Stimulated activated CD4-positive, alpha-beta T cell treated with anti-CD3 and anti-CD28 coated beads, Interleukin-2, amount 100 ng/mL, for 48 hours (primary cell): ENCODE data around the gene HOXA6.

ENCODE experiments used
- DNase-seq, 2 donors: peaks; one replicate each; pipeline ENCODE4 v3.0.0-alpha.2; 2020

Gene HOXA6

DNA sequence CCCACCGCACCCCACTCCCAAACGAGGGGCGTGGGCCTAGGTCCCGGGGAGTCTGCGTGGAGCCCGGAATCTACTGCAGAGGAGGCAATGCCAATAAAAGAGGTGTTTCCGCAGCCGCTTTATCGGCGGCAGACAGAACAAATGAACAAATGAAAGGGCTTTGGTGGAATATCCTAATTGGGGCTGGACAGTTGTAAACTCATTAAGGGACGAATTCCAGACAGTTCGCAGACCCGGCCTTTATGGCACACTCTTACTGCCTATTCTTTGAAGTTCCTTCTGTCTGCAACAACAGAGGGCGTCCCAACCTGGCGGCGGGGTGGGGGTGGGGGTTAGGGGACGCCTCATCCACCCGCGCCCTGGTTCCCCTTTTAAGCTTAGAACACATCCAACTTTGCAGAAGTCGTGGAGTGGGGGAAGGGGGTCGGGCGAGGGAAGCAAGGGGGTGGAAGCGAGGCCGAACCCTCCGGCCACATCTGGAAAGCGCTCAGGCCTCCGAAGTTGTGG is 13.7 kb upstream of the HOXA6 start:
- no peak for DNase-seq

DNA sequence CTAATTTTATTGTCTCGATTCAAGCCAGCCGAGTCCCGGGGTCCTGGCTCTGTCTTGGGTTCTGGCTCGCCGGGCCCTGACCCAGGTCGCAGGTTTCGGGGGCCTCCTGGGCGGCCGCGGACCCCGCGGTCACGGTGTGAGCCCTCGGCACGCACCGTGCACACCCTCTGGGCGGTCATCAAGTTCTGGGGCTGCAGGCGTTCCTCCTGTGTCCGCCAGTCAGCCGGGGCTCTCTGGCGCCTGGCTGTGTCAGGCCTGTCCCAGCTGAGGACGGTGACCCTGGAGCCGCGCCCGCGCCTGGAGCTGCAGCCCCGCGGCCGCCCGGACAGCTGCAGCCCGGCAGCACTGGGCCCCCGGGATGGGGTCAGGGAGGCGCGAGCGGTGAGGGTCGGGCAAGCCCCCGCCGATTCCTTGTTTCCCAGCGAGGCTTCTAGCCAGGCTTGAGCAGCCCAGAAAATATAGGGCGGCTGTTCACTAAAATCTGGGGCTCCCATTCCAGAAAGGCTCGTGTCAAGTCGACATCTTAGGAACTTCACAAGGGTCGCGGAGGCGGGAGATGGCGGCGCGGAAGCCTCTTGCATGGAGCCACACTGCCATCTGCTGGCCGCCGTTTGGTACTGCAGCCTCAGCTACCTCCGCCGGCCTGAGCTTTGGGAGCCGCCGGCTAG is 13.1 kb upstream of the HOXA6 start:
- peak; percentile 86 to 88 for DNase-seq

GRCh38 chr7:27160145-27160545 is 12.6 kb upstream of the HOXA6 start:
- DNase-seq: no peak

DNA sequence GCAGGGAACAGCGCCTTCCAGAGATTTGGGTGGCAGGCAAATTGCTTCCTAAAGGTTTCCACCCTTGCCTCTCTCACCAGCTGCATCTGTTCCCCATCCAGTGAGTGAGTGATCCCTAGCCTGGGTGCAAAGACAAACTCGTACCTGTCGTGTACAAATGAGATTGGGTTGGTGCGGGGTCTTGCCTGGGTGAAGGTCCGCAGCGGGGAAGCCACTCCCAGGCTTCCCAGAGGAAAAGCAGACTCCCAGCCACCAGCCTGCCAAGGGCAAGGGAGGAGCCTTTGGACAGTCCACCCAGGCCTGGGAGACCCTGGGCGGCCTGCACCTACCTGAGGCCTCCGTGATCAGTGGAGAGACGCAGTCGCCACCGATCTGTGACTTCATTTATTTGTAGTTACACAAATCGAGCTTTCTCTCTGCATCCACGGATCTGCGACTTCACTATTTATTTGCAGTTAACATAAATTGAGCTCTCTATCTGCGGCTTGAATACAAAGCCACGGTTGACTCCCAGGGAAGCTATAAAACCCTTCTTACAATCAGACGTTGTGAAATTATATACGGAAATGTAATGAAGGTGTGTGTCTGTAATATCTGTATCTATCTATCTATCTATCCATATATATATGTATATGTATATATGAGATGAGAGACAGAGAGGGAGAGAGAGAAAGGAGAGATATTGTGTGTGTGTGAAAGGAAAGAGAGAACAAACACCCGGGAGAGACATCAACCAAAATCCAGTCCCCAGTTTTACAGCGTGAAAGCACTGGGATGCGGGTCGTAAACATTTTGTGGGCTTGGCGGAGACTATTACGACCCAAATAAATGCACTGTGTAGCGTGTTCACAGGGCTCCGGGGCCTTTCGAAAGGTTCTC is 11.9 kb upstream of the HOXA6 start:
- DNase-seq: no peak

DNA sequence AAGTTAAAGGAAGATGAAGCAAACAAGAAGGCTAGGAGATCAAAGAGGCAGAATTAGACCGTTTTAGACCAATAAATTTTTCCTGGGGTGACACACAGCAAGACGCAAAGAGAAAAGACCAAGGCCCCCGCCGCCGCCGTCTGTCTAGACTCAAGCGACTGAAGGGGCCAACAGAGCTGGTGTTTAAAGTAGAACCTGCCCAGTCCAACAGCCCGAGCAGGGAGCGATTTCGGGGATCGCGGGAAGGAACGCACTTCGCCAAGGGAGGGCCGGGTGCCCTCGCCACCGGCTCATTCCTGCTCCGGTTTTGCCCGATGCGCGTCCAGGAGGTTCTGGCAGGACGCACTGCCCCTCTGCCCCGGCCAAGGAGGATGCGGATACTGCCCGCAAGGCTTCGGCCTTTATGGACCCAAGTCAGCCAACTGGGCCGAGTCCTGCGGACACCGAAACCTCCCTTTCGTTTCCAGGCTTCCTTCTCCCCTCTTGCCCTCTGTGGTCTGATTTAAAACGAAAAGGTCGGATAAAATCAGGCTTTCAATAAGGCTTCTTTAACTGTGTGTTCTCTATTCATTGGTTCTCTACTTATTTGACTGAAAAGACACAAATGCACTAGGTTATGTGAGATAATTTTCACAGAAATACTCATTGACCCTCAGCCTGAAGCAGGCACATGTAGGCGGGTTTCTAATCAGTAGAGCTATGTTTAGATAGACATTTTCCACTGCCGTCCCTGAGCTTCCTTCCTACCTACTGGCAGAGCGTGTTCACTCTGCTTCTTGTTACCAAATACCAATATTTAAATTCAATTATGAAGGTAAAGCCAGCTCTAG is 11.1 kb upstream of the HOXA6 start:
- no peak for DNase-seq

DNA sequence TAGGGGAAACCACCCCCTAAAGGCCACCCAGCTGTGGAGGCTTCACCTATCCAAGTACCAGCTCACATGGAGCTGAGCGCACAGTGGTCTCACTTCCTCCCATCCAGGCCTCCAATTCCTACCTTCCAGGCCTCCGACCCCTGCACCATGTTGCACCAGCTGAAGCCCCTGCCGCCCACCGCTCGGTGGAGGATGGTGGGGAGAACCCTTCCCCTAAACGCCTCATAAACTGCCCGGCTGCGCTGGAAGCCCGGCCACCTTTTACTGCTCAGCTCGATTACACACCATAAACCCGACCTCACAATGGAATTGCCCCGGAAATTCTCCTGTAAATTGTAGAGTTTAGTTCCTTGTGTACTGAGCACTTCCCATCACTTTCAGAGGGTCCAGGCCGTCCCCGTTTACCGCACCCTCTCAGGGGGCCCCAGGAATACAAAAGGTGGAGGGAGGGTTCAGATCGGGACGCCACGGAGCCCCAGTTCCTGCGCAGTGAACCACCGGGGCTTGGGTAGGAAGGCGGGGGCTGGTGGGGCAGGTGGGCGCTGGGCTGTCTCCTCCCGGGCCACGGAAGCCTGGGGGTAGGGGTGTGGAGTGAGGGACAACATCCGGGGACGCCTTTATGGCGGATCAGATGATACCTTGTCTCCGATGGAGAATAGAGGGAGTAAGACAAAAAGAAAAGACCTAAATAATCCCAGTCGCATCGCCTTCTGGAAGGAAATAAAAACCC is 10.3 kb upstream of the HOXA6 start:
- DNase-seq: no peak

DNA sequence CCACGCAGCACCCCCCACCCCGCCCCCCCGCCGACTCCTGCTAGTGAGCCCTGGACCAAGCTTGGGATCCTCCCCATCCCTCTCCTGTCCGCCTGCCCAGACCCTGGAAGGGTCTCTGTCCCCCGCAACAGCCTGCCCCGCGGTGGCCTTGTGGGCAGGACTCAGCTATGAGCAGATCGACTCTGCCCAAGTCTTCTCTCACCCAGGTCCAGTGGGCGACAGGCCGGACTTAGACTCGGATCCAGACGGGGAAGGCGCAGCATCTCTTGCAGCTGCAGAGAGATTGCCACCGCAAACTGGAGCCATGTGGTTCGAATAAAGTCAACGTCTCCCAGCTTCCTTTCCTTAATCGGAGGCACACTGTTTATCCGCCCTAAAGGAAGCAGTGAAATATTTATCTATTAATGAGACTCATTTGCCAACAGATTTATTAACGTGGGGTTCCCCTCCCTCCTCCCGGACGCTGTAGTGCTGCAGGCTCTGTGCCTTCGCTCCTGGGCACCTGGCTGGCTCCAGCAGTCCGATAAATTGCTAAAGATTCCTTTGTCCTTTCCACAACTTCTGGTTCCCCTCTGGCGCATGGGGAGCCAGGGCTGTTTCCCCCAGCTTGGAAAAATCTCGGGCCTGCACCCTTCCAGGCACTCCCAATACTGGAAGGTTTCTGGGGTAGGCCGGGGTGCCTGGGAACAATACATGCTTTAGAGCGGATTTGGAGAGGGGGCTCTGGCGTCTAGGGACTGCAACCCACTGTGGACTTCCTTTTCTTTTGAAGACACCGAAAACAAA is 9.5 kb upstream of the HOXA6 start:
- DNase-seq: no peak

DNA sequence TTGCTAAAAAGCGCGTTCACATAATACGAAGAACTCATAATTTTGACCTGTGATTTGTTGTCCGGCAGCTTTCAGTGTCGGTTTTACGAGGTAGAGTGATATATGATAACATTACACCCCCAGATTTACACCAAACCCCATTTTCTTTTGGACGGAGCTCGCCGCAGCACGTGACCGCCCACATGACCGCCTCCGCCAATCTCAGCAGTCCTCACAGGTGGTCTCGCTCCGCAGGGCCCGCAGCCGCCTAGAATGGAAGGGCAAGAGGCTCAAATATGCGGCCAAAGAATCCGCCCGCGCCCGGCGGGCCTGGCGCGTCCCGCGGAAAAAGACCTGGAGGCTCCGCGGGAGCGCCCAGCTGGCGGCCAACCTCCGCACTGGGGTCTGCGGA is 8.9 kb upstream of the HOXA6 start, which contains the start of gene HOXA7:
Gene HOXA7, minus strand, starts transcription at position 168 of the 391 bp plus-strand sequence. Its CDS starts 130 bp downstream, at position 38.
- no peak for DNase-seq

GRCh38 chr7:27155816-27156507 is 8.4 kb upstream of the HOXA6 start:
- no peak for DNase-seq

GRCh38 chr7:27154901-27155815 is 7.6 kb upstream of the HOXA6 start:
- DNase-seq: no peak

DNA sequence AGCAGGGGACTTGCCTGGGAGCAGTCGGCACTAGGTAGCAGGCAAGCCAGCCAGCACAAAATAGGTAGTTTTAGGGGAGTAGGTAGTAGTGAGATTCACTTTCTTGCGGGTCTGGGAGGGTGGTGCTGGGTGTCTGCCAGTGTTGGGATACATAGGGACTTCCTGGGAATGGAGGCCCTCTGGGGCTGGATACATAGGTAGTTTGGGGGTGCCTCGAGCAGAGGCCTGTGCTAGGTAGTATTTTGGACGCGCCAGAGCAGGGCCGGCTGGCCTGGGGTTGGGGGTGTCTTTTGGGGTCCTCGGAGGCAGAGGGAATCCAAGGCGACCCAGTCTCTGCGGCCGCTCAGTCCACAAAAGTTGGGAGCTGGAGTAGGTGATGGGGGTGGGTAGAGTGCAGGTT is 6.8 kb upstream of the HOXA6 start:
- DNase-seq: no peak

DNA sequence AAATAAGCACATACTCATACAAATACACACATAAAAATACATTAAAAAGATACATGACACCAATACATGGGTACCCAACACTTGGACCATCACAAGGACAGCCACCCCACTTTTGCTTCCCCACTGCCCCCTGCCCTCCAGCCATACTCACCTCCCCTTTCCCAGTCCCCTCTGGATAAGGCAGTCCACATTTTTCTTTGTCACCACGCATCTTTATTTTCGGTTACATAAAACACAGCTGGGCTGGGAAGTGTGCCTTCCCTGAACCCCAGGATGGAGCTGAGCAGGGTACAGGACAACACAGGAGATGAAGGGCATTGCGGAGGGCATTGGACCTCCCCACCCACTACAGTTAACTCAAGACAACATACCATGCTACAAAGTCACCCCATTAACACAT is 6.0 kb upstream of the HOXA6 start:
- no peak for DNase-seq

DNA sequence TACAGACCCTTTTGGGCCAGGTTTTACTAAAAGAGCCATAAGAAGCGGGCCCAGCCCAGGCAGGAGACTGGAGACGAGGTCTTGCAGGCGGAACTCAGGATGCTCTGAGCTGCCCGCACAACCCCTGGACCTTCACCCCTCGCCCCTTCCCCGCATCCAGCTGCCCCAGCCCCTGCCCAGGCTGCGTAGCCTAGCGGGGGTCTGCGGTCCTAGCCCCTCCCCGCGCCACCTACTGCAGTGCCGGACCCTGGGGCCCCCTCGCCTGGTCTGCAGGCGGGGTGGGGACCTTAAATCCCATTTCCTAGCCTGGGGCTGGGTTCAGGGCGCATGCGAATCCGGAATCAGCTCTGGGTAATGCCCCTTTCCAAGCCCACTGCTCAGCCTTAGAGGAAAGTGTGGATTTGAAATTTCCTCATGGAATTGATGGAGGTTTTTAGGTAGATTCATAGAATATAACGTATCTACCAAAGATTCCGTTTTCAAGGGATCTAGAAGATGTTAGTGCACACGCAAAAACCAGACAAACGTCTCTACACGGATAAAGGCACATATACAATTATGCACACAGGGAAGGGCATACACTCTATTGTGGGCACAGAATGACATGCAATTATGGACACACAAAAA is 5.4 kb upstream of the HOXA6 start:
- no peak for DNase-seq

GRCh38 chr7:27151931-27152815 is 4.6 kb upstream of the HOXA6 start, which contains the start of gene HOXA3:
TSS of gene HOXA3 (minus strand) at chr7:27152583. CDS start at chr7:27110640, 41,943 bp downstream.
- DNase-seq: no peak

- DNase-seq: no peak
Observed at GRCh38 chr7:27151341-27151930, 3.9 kb upstream of the HOXA6 start.

DNA sequence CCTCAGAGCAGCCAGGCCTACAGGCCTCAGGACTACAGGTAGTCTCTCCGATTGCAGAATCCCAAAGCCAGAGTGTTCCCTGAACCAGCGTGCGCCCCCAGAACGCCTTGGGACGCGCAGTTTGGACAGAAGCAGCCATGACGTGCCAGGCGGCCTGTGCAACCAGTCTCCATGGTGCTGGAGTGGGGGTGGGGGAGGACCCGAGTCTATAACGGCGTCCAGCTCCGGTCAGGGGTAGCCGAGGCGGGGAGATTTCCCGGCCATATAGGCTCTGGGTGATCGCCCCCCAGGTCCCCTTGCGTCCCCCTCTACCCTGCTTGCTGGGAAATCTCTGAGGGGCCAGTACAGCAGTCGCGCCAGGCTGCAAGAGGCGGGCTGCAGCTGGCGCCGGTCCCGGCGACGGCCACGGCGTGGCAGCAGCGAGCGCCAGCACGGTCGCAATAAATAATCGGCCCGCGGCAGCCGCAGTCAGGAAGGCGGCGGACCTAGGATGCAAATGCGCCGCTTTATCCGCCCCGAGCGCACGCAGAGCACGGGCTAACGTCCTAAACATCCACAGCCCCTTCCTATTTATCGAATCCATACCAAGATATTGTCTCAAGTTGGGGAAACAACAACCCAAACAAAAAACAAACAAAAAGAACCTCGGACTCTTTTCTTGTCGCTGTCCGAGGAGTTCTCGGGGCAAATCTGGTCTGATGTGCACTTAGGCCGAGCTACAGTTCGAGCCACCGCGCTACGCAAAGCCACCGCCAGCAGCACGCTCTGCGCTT is 3.2 kb upstream of the HOXA6 start:
- DNase-seq: peak; percentile 62 to 63
